HG03066 (cell line): Measurements from ENCODE around the gene CD52.
"Not testable (repeated sequence)": the region's sequence is repeated elsewhere in the genome, so short reads cannot be mapped to it uniquely, and the experiment has no call there.

Source experiments
- ATAC-seq: cut with Tn5 transposase; IDR thresholded peaks from one replicate; pipeline ENCODE4 v1.9.1; 2021; ENCODE audit warnings: low read depth; ENCODE audit not compliant: unreplicated experiment

Gene CD52

GRCh38 chr1:26327956-26328362 lies 10.2 kb downstream of the CD52 start:
- no peak for ATAC-seq

- no peak for ATAC-seq
Measured at GRCh38 chr1:26328597-26328996, 10.8 kb downstream of the CD52 start.

- not testable (repeated sequence) for ATAC-seq
Measured at GRCh38 chr1:26329380-26329779, 11.6 kb downstream of the CD52 start.

GRCh38 chr1:26330276-26330675 lies 12.5 kb downstream of the CD52 start:
- ATAC-seq, result no peak

GRCh38 chr1:26333312-26333711 lies 15.6 kb downstream of the CD52 start:
- not testable (repeated sequence) for ATAC-seq

GRCh38 chr1:26335774-26336476 lies 18.2 kb downstream of the CD52 start:
- no peak for ATAC-seq

GRCh38 chr1:26336477-26337205 lies 18.9 kb downstream of the CD52 start:
- no peak for ATAC-seq

- no peak for ATAC-seq
Measured at GRCh38 chr1:26337206-26337535, 19.4 kb downstream of the CD52 start.

- no peak for ATAC-seq
Measured at GRCh38 chr1:26337625-26338024, 19.9 kb downstream of the CD52 start.

- no peak for ATAC-seq
Measured at GRCh38 chr1:26338670-26339069, 20.9 kb downstream of the CD52 start.

- ATAC-seq, result no peak
Measured at GRCh38 chr1:26340047-26340481, 22.3 kb downstream of the CD52 start.

- ATAC-seq, result no peak
Measured at GRCh38 chr1:26344147-26344920, 26.6 kb downstream of the CD52 start.

- no peak for ATAC-seq
Measured at GRCh38 chr1:26345718-26346117, 28.0 kb downstream of the CD52 start.

- no peak for ATAC-seq
Measured at GRCh38 chr1:26346274-26347033, 28.7 kb downstream of the CD52 start.

- ATAC-seq, result no peak
Measured at GRCh38 chr1:26349188-26349876, 31.6 kb downstream of the CD52 start.

GRCh38 chr1:26349877-26350244 lies 32.1 kb downstream of the CD52 start:
- ATAC-seq, result no peak

- ATAC-seq, result no peak
Measured at GRCh38 chr1:26350343-26350700, 32.6 kb downstream of the CD52 start.

- no peak for ATAC-seq
Measured at GRCh38 chr1:26350701-26351589, 33.2 kb downstream of the CD52 start.

- ATAC-seq, result no peak
Measured at GRCh38 chr1:26351590-26352337, 34.0 kb downstream of the CD52 start.
